Activated naive CD8-positive, alpha-beta T cell treated with anti-CD3 and anti-CD28 coated beads, Interleukin-2, amount 50 U/mL, for 24 hours (primary cell): ENCODE data around the gene CD72.
A peak's percentile ranks its signal among the peaks of the same experiment; 100 is the strongest.

Source experiments
- ATAC-seq: fragments of 150-1000 bp; cut with Tn5 transposase; one replicate; pipeline ENCODE4 v1.10.0; 2021
- DNase-seq: peaks from one replicate; pipeline ENCODE4 v3.0.0; 2021
- H3K27ac Mint-ChIP-seq: one replicate; pipeline ENCODE4 v1.8.0; 2021; ENCODE audit warnings: mild to moderate bottlenecking, mixed read lengths
- H3K27me3 Mint-ChIP-seq: one replicate; pipeline ENCODE4 v1.8.0; 2021; ENCODE audit warnings: mixed read lengths
- H3K36me3 Mint-ChIP-seq: one replicate; pipeline ENCODE4 v1.8.0; 2021; ENCODE audit warnings: low read depth, mixed read lengths
- H3K4me1 Mint-ChIP-seq: one replicate; pipeline ENCODE4 v1.8.0; 2021; ENCODE audit warnings: mixed read lengths
- H3K4me3 Mint-ChIP-seq: one replicate; pipeline ENCODE4 v1.8.0; 2021; ENCODE audit warnings: mild to moderate bottlenecking, moderate library complexity, mixed read lengths
- H3K9me3 Mint-ChIP-seq: one replicate; pipeline ENCODE4 v1.8.0; 2021; ENCODE audit warnings: mixed read lengths

Gene CD72, protein sequence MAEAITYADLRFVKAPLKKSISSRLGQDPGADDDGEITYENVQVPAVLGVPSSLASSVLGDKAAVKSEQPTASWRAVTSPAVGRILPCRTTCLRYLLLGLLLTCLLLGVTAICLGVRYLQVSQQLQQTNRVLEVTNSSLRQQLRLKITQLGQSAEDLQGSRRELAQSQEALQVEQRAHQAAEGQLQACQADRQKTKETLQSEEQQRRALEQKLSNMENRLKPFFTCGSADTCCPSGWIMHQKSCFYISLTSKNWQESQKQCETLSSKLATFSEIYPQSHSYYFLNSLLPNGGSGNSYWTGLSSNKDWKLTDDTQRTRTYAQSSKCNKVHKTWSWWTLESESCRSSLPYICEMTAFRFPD

DNA sequence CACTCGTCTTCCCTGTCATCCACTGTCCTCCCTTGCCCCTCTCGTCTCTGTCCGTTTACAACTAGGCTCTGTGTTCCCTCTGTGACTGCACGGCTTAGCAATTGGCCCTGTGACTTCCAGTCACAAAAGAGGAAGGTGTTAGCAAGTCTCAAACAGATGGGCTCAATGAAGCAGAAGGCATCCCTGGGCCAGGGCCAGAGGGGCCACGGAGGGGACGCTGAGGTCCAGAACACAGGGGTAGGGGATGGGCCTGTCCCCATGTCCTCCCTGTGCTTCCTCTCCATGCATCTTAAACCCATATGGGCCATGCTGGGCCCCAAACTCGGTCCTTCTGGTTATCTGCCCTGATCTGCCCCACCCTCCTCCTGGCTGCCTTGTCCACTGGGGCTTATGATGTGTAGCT lies at the start of gene CD72:
Gene CD72 (minus strand): TSS at position 89 of the 403 bp plus-strand sequence. CDS start 110 bp downstream, outside the sequence.
- Mint-ChIP-seq H3K36me3 (peaks cover 2% of the 10 kb centered on the region), H3K27me3 (no peaks in the 10 kb centered on the region)

DNA sequence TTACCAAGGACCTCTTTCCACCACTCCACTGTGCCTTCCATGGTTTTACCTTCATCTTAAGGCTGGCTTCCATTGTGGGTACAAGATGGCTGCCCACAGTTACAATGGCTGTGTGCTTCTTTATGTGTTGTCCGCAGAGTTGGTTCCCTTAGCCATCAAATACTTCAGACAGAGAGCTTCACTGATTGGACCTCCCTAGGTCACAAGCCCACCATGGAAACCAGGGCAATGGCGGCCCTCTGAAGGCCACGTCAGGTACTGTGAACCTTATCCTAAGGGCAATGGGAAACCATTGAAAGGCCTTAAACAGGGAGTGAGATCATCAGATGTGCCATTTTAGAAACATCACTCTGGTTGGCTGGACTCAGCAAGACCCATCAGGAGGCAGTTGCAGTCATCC lies 49.7 kb upstream of the CD72 start:
- Mint-ChIP-seq H3K4me1 (peaks cover 23% of the 10 kb centered on the region), H3K27ac (peak overlapping the region; percentile 39), H3K27me3 (peaks cover 2% of the 10 kb centered on the region), H3K36me3 (no peaks in the 10 kb centered on the region), H3K9me3 (no peaks in the 10 kb centered on the region), H3K4me3 (no peak overlapping the region)
- ATAC-seq (no peak), DNase-seq (no peak)

More for the DNA sequence above, at the start of gene CD72:
- H3K4me1 Mint-ChIP-seq: peaks cover 66% of the 10 kb centered on the region
- no peaks in the 10 kb centered on the region for H3K9me3 Mint-ChIP-seq
- DNase-seq (no peak), ATAC-seq (no peak)
- peak within 1 kb of the TSS; percentile 82 for H3K4me3 Mint-ChIP-seq
- H3K27ac Mint-ChIP-seq: peak within 1 kb of the TSS; percentile 97

DNA sequence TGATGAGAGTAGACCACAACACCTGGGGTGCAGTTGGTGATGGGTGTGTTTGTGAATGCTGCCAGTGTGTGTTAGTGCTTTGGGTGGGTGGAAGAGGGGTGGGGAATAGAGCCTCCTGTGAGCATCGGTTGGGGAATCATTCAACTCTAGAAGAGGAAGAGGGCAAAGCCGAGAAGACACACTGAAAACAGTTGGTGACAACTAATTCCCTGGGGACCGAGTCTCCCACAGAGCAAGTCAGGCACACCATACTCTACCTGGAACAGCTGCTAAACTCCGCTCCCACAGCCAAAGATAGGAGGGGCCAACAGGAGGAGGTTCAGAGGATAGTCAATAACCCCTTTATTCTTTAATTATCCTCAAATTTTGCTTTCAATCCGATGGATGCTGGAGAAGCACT lies 48.3 kb upstream of the CD72 start:
- H3K36me3 Mint-ChIP-seq: peaks cover 11% of the 10 kb centered on the region
- ATAC-seq (no peak), DNase-seq (no peak)
- peaks cover 2% of the 10 kb centered on the region for H3K27me3 Mint-ChIP-seq
- H3K4me1 Mint-ChIP-seq: peaks cover 37% of the 10 kb centered on the region
- H3K9me3 Mint-ChIP-seq: no peaks in the 10 kb centered on the region
- no peak overlapping the region for H3K27ac Mint-ChIP-seq
- no peak overlapping the region for H3K4me3 Mint-ChIP-seq

DNA sequence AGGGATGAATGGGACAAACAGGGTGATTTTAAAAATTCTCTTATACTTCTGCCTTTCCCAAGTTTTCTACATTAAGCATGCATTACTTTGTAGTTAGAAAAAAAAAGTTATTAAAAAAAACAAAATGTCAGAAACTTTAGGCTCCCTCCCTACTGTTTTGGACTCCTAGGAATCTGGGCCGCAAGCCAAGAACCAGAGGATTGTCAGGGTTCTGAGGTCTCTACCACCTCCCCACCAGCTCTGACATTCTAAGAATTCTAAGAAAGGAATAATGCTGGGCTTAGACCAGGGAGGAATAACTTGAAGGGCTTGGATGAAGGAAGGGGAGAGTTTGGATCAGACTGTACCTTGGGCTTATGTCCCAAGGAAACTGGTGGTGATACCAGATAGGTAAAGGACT lies 47.8 kb upstream of the CD72 start:
- H3K27me3 Mint-ChIP-seq: peaks cover 2% of the 10 kb centered on the region
- ATAC-seq: no peak
- DNase-seq: no peak
- no peak overlapping the region for H3K27ac Mint-ChIP-seq
- peak overlapping the region; percentile 81 for H3K4me3 Mint-ChIP-seq
- H3K9me3 Mint-ChIP-seq: no peaks in the 10 kb centered on the region
- peaks cover 40% of the 10 kb centered on the region for H3K4me1 Mint-ChIP-seq
- H3K36me3 Mint-ChIP-seq: peaks cover 14% of the 10 kb centered on the region

DNA sequence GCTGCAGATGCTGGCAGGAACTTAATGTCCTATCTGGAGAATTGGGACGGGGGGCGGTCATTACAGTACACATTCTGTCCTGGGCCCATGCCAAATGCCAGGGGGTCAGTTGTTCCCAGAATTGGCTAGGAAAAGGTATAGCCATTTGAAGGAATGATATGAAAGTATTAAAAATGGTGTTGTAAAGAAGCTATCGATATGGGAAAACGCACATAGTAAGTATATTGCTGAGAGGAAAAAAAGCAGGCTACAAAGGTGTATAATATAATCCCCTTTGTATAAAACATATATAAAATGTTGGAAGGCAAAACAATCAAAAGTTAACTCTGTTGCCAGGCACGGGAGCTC lies 47.2 kb upstream of the CD72 start:
- Mint-ChIP-seq H3K9me3 (no peaks in the 10 kb centered on the region), H3K36me3 (peaks cover 20% of the 10 kb centered on the region), H3K4me3 (peak overlapping the region; percentile 81), H3K27ac (peak overlapping the region; percentile 63), H3K4me1 (peaks cover 46% of the 10 kb centered on the region), H3K27me3 (peaks cover 2% of the 10 kb centered on the region)
- DNase-seq: no peak
- no peak for ATAC-seq

DNA sequence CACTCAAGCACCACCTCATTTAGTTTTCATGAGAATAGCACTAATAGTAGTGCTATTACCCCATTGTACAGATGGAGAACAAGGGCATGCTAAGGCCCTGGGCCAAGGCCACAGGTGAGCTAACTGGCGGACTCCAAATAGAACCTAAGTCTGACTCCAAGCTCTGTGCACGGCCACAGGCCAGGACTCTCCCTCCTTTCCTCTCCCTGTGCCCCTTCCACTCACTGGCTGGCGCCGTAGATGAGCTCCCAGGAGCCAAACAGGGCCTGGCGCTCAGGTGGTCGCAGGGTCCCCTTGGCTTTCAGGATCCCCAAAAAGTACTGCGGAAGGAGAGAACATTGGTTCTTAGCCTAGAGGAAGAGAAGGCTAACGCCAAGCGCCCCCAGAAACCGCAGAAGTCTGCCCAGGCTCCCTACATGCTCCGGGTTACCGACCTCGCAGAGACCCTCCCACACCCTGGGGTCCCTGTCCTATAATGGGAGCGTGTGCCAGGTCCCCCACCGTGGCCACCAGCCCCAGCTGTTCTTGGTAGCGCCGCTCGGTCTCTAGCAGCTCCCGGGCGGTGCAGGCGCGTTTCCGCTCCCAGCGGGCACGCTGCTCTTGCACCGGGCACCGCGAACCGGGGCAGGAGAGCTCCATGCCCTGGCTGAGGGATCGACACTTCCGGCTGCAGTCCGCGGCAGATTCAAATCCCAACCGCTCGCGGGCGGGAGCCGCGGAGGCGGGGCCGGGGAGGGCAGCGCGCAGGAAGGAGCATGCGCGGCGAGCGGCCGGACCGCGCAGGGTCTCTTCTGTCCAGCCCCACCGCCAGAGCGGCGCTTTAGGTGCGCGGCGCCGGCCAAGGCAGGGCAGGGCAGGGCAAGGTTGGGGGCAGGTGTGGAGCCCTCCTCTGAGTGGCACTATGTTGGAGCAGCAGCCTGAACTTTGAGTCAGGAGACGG lies 46.6 kb upstream of the CD72 start, which contains the start of gene ARHGEF39:
Gene ARHGEF39 (minus strand): TSS at position 665 of the 940 bp plus-strand sequence. CDS start 26 bp downstream, at position 639.
- Mint-ChIP-seq H3K4me1 (peaks cover 53% of the 10 kb centered on the region), H3K9me3 (no peaks in the 10 kb centered on the region), H3K36me3 (peaks cover 24% of the 10 kb centered on the region), H3K27me3 (peaks cover 2% of the 10 kb centered on the region), H3K27ac (peak within 1 kb of the TSS; percentile 72), H3K4me3 (peak within 1 kb of the TSS; percentile 81)
- ATAC-seq (peak; percentile 88), DNase-seq (peak; percentile 84)

DNA sequence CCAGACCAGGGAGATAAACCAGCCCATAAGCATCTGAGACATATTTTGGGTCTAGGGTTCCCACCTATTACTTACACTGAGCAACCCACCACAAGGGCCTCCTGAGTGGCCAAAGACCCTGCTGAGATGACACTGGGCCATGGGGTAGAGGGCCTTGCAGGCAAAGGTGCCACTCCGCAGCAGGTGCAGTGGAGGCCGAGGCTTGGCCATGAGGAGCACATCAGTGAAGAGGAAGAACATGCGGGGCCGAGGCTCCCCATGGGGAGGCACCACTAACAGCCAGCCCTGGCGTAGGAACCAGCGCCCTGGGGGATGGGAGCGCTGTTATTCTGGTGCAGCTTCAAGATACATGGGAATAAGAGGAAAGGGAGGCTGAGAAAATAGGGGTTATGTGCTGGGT lies 44.2 kb upstream of the CD72 start:
- Mint-ChIP-seq H3K36me3 (peaks cover 35% of the 10 kb centered on the region), H3K27ac (no peak overlapping the region), H3K9me3 (peaks cover 4% of the 10 kb centered on the region), H3K27me3 (peaks cover 6% of the 10 kb centered on the region), H3K4me1 (peaks cover 69% of the 10 kb centered on the region), H3K4me3 (no peak overlapping the region)
- ATAC-seq: no peak
- DNase-seq: no peak

DNA sequence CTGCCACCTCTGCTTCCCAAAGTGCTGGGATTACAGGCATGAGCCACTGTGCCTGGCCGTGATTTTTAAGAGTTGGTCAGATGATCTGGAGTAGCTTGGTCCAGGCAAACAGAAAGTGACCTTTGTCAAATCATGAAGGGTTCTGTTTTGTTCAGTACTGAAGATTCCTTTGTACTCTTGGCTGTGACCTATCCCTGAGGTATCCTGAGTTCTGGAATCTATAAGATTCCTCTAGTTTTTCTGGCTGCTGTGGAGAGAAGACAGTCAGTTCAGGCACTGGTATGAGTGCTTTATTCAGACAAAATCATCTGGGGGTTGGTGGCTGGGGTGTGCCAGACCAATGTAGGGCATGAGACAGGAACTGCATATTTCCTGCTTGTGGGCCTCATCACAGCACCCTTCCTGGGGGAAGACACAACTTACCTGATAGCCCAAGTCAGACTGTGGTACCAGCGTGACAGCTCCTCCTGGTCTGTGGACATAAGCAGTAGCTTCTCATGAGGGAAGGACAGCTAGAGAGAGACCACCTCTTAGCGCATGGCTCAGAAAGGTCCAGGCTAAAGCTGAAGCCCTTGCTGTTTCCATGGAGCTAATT lies 43.6 kb upstream of the CD72 start:
- DNase-seq (no peak), ATAC-seq (no peak)
- H3K9me3 Mint-ChIP-seq: peaks cover 4% of the 10 kb centered on the region
- H3K4me3 Mint-ChIP-seq: no peak overlapping the region
- H3K27me3 Mint-ChIP-seq: peaks cover 6% of the 10 kb centered on the region
- peak overlapping the region; percentile 60 for H3K27ac Mint-ChIP-seq
- H3K36me3 Mint-ChIP-seq: peaks cover 35% of the 10 kb centered on the region
- H3K4me1 Mint-ChIP-seq: peaks cover 74% of the 10 kb centered on the region

DNA sequence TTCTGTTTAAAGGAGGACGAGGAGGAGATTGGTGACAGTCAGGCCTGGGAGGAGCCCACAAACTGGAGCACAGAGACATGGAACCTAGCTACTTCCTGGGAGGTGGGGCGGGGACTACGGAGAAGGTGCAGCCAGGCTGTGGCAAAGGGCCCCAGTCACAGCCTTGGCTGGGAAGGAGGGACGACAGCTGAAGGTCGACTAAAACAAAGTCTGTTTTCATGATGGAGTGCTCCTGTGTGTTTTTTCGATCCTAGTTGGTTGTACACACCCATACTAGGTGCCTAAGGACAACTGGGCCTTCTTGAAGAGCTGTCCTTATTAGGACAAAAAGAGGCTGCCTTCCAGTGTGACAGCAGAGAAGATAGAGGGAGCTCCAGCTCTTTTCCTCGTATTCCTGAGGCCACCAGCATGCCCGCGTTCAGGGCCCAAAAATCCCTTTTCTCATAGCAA lies 42.8 kb upstream of the CD72 start:
- Mint-ChIP-seq H3K4me3 (no peak overlapping the region), H3K4me1 (peaks cover 83% of the 10 kb centered on the region), H3K9me3 (peaks cover 4% of the 10 kb centered on the region), H3K36me3 (peaks cover 35% of the 10 kb centered on the region), H3K27ac (no peak overlapping the region), H3K27me3 (peaks cover 5% of the 10 kb centered on the region)
- ATAC-seq: no peak
- no peak for DNase-seq

DNA sequence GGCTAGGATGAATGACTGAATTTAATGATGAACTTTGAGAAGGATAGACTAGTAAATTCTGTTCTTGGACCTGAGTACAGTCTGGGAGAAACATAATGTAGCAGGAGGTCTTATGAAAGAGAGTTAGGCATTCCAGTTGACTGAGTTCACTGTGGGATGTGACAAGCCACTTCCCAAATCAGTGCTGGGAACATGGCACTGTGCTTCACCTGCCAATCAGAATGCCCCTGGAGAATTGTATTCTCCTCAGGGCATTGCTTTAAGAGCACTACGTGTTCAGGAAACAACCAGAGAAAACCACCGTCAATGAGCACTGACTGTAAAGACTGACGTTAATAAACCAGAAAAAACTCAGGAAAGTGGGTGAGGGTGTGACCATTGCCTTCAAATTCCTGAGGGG lies 41.1 kb upstream of the CD72 start:
- Mint-ChIP-seq H3K36me3 (peaks cover 35% of the 10 kb centered on the region), H3K4me1 (peaks cover 76% of the 10 kb centered on the region), H3K27me3 (peaks cover 5% of the 10 kb centered on the region), H3K9me3 (peaks cover 4% of the 10 kb centered on the region), H3K4me3 (peak overlapping the region; percentile 86), H3K27ac (peak overlapping the region; percentile 100)
- DNase-seq (no peak), ATAC-seq (no peak)

DNA sequence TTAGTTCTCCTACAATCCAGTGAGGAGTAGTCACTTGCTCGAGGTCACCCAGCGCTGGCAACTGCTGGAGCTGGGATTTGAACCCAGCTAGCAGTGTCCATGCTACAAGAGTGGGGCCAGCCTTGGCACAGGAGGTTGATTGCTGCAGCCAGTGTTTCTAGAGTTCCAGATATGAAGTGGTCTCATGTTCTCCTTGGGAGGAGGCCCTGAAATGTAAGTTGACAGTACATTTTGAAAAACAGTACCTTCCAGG lies 40.7 kb upstream of the CD72 start:
- ATAC-seq (no peak), DNase-seq (no peak)
- Mint-ChIP-seq H3K27ac (peak overlapping the region; percentile 100), H3K36me3 (peaks cover 35% of the 10 kb centered on the region), H3K4me1 (peaks cover 72% of the 10 kb centered on the region), H3K4me3 (peak overlapping the region; percentile 86), H3K9me3 (peaks cover 4% of the 10 kb centered on the region), H3K27me3 (peaks cover 5% of the 10 kb centered on the region)

DNA sequence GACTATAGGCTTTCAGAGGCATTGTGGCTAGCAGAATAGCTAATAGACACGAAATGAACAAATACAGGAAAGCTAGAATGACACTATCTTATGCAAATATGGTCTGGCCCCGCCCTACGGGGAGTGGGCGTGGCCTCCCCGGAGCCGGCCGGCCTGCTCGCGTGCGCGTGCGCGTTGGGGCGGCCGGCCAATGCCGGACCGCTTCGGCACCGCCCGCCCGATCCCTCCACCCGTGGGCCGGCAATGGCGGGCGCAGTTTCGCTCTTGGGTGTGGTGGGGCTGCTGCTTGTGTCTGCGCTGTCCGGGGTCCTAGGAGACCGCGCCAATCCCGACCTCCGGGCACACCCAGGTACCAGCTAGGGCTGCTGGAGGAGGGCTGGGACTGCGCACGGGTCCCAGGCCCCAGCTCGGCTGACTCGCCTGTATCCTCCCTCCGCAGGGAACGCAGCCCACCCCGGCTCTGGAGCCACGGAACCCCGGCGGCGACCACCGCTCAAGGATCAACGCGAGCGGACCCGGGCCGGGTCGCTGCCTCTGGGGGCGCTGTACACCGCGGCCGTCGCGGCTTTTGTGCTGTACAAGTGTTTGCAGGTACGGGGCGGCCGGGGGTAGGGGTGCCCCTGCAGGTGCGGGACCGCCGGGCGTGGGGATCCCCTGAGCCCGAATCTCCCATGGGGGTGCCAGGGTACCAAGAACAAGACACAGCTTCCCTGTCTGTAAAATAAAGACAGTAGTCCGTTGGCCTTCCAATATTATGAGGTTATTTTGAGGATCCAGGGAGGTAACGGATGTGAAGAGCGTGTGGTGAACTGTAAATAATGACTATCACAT lies 40.1 kb upstream of the CD72 start, which contains the start of gene CCDC107:
Gene CCDC107 (plus strand): TSS at position 156 of the 831 bp plus-strand sequence. CDS start 88 bp downstream, at position 244.
- peak within 1 kb of the TSS; percentile 86 for H3K4me3 Mint-ChIP-seq
- H3K4me1 Mint-ChIP-seq: peaks cover 67% of the 10 kb centered on the region
- H3K9me3 Mint-ChIP-seq: peaks cover 4% of the 10 kb centered on the region
- peak within 1 kb of the TSS; percentile 100 for H3K27ac Mint-ChIP-seq
- peaks cover 35% of the 10 kb centered on the region for H3K36me3 Mint-ChIP-seq
- H3K27me3 Mint-ChIP-seq: peaks cover 5% of the 10 kb centered on the region
- peak; percentile 57 for ATAC-seq
- DNase-seq: peak; percentile 86

DNA sequence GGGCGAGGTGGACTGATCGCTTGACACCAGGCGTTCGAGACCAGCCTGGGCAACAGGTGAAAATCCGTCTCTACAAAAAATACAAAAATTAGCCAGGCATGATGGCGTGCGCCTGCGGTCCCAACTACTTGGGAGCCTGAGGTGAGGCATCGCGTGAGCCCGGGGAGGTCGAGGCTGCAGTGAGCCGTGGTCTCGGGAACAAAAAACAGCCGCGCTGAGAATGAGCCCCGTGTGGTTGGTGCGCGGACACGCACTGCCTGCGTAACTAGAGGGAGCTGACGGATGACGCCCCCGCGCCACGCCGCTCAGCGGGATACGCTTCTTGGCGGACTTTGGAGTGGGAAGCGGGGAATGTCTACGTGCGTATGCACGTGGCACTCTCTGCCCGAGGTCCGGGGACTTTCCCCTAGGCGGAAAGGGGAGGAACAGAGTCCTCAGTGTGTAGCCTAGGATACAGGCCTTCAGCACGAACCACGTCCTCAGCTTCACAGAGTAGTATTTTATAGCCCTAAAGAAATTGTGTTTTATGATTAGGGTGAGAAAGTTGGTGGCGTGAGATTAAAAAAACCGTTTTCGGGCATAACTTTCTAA lies 39.4 kb upstream of the CD72 start, which contains the start of gene RMRP:
Gene RMRP (minus strand): TSS at position 474 of the 591 bp plus-strand sequence.
- Mint-ChIP-seq H3K4me3 (peak within 1 kb of the TSS; percentile 86), H3K27me3 (peaks cover 5% of the 10 kb centered on the region), H3K4me1 (peaks cover 60% of the 10 kb centered on the region), H3K9me3 (peaks cover 4% of the 10 kb centered on the region), H3K27ac (peak within 1 kb of the TSS; percentile 100), H3K36me3 (peaks cover 34% of the 10 kb centered on the region)
- ATAC-seq (peak; percentile 97), DNase-seq (peak; percentile 97)
